GM08714 (cell line): Measurements from ENCODE around the gene TSC2.
"Not testable (repeated sequence)": the region's sequence is repeated elsewhere in the genome, so short reads cannot be mapped to it uniquely, and the experiment has no call there.

Source experiments
- H3K4me3 ChIP-seq: fragments of 200-500 bp; sonication (Bioruptor generic); 2 replicates; pipeline ENCODE4 v1.5.1; 2014; ENCODE audit warnings: mild to moderate bottlenecking, low read length, inconsistent platforms
- ZNF274 ChIP-seq: IDR thresholded peaks from 2 replicates; pipeline ENCODE4 v1.6.1; 2012; ENCODE audit warnings: mild to moderate bottlenecking, low read depth, low read length

Gene TSC2

GRCh38 chr16:2032285-2033056 is 15.3 kb upstream of the TSC2 start:
- TF ChIP-seq ZNF274: no peak
- H3K4me3 ChIP-seq: no peak overlapping the region

- no peak overlapping the region for H3K4me3 ChIP-seq
- TF ChIP-seq ZNF274: no peak
Measured at GRCh38 chr16:2033057-2033908, 14.5 kb upstream of the TSC2 start.

GRCh38 chr16:2033909-2034695 is 13.7 kb upstream of the TSC2 start:
- not testable (repeated sequence) for H3K4me3 ChIP-seq

- no peak overlapping the region for H3K4me3 ChIP-seq
- no peak for TF ChIP-seq ZNF274
Measured at GRCh38 chr16:2034696-2035430, 12.9 kb upstream of the TSC2 start.

- H3K4me3 ChIP-seq: no peak overlapping the region
- no peak for TF ChIP-seq ZNF274
Measured at GRCh38 chr16:2035431-2036199, 12.2 kb upstream of the TSC2 start.

GRCh38 chr16:2036200-2036966 is 11.4 kb upstream of the TSC2 start:
- H3K4me3 ChIP-seq: no peak overlapping the region

GRCh38 chr16:2037115-2037514 is 10.7 kb upstream of the TSC2 start:
- TF ChIP-seq ZNF274: no peak
- H3K4me3 ChIP-seq: no peak overlapping the region

More at GRCh38 chr16:2036200-2036966, 11.4 kb upstream of the TSC2 start:
- no peak for TF ChIP-seq ZNF274

GRCh38 chr16:2037647-2038381 is 10.0 kb upstream of the TSC2 start:
- no peak overlapping the region for H3K4me3 ChIP-seq
- no peak for TF ChIP-seq ZNF274

- no peak overlapping the region for H3K4me3 ChIP-seq
- no peak for TF ChIP-seq ZNF274
Measured at GRCh38 chr16:2038382-2039231, 9.2 kb upstream of the TSC2 start.

- TF ChIP-seq ZNF274: no peak
- H3K4me3 ChIP-seq: no peak overlapping the region
Measured at GRCh38 chr16:2039274-2040031, 8.3 kb upstream of the TSC2 start.
